H1 (cell line): Measurements from ENCODE around the gene UBE2V1. TPM values are rescaled to one million over a fixed set of nuclear protein-coding genes. Genes with fewer than 3 reads are reported as not detected.

Experiments
- CTCF ChIA-PET: fragments of 300-600 bp; sonication (Branson Sonifier 250); formaldehyde crosslinking; loops from one replicate; lab custom pipeline; 2021; ENCODE audit not compliant: partially characterized antibody; lab: Charles Lee
- POLR2A ChIA-PET: fragments of 300-600 bp; sonication (Branson Sonifier 250); formaldehyde crosslinking; loops from one replicate; lab custom pipeline; 2021; ENCODE audit warnings: inconsistent platforms; ENCODE audit not compliant: partially characterized antibody; lab: Charles Lee
- DNase-seq, 2 experiments: peaks; one replicate each; pipeline versions ENCODE4 v3.0.0 to v3.0.0-alpha.2; 2010 to 2022; ENCODE audit warnings: low spot score in 2 of 2, low read depth in 1 of 2, mixed read lengths in 1 of 2
- FAIRE-seq: peaks from 2 replicates; lab custom pipeline; 2011; peaks lifted over from hg19 to GRCh38; lab: Jason Lieb, UNC
- H2AFZ ChIP-seq: 2 replicates; pipeline ENCODE4 v1.8.1; 2012; ENCODE audit warnings: low read length, inconsistent platforms
- H2AK5ac ChIP-seq: 2 replicates; pipeline ENCODE4 v1.6.1; 2013; ENCODE audit warnings: low read depth, low read length
- H2BK120ac ChIP-seq: replicated peaks from 2 replicates; pipeline ENCODE3; 2013; ENCODE audit warnings: low read depth, low read length, inconsistent platforms
- H2BK12ac ChIP-seq: 2 replicates; pipeline ENCODE4 v1.6.1; 2013; ENCODE audit warnings: low read depth, low read length
- H2BK15ac ChIP-seq: 2 replicates; pipeline ENCODE4 v1.6.1; 2013; ENCODE audit warnings: low read length
- H2BK20ac ChIP-seq: 2 replicates; pipeline ENCODE4 v1.6.1; 2013; ENCODE audit warnings: low read length
- H2BK5ac ChIP-seq: 2 replicates; pipeline ENCODE4 v1.6.1; 2013; ENCODE audit warnings: low read depth, low read length
- H3K14ac ChIP-seq: 2 replicates; pipeline ENCODE4 v1.6.1; 2013; ENCODE audit warnings: inconsistent platforms; ENCODE audit not compliant: insufficient read length
- H3K18ac ChIP-seq: 2 replicates; pipeline ENCODE4 v1.6.1; 2013; ENCODE audit warnings: low read length; ENCODE audit errors: extremely low read depth
- H3K23ac ChIP-seq: 2 replicates; pipeline ENCODE4 v1.6.1; 2013; ENCODE audit warnings: inconsistent platforms; ENCODE audit not compliant: insufficient read length
- H3K23me2 ChIP-seq: 2 replicates; pipeline ENCODE4 v1.6.1; 2013; ENCODE audit warnings: low read depth, low read length
- H3K27ac ChIP-seq: 2 replicates; pipeline ENCODE4 v1.6.1; 2011; ENCODE audit warnings: low read depth, low read length, inconsistent platforms
- H3K27me3 ChIP-seq, 4 experiments: replicated peaks in 1 of 4; 1 replicate in 1 of 4; 2 replicates in 3 of 4; pipeline versions ENCODE4 v1.6.1 to v1.8.1; 2011 to 2013; ENCODE audit warnings: low read length in 3 of 4, mild to moderate bottlenecking in 3 of 4, inconsistent platforms in 2 of 4, mixed read lengths in 2 of 4, moderate library complexity in 1 of 4; ENCODE audit not compliant: control insufficient read depth in 3 of 4, insufficient read depth in 3 of 4; ENCODE audit errors: extremely low read depth in 1 of 4
- H3K36me3 ChIP-seq, 4 experiments: 2 replicates each; pipeline versions ENCODE4 v1.6.1 to v1.8.1; 2011 to 2013; ENCODE audit warnings: mild to moderate bottlenecking in 4 of 4, low read length in 3 of 4, moderate library complexity in 2 of 4, control low read depth in 1 of 4, inconsistent platforms in 1 of 4; ENCODE audit not compliant: insufficient read depth in 4 of 4, control insufficient read depth in 2 of 4
- H3K4ac ChIP-seq: replicated peaks from 2 replicates; pipeline ENCODE3; 2013; ENCODE audit warnings: low read length, low read depth, mixed read lengths, inconsistent platforms; ENCODE audit not compliant: insufficient read length
- H3K4me1 ChIP-seq, 4 experiments: replicated peaks in 1 of 4; 1 replicate in 1 of 4; 2 replicates in 3 of 4; pipeline versions ENCODE4 v1.6.1 to v1.8.1; 2011 to 2013; ENCODE audit warnings: low read length in 3 of 4, inconsistent platforms in 2 of 4, mixed read lengths in 1 of 4; ENCODE audit not compliant: insufficient read depth in 4 of 4, control insufficient read depth in 3 of 4
- H3K4me2 ChIP-seq, 2 experiments: 2 replicates each; pipeline versions ENCODE4 v1.6.1 to v1.8.1; 2011 to 2013; ENCODE audit warnings: low read depth in 2 of 2, low read length in 2 of 2, control low read depth in 1 of 2, inconsistent platforms in 1 of 2, mild to moderate bottlenecking in 1 of 2; ENCODE audit not compliant: insufficient read depth in 1 of 2
- H3K4me3 ChIP-seq, 4 experiments: fragments of 200-600, 300-600 bp in 1 of 4; sonication (generic), shearing (Covaris generic), sonication (Bioruptor Twin) in 1 of 4; 2 replicates each; pipeline versions ENCODE4 v1.5.1 to v1.8.1; 2011 to 2016; ENCODE audit warnings: low read length in 4 of 4, low read depth in 3 of 4, control low read depth in 2 of 4, inconsistent platforms in 2 of 4, mild to moderate bottlenecking in 2 of 4, mixed read lengths in 1 of 4, moderate library complexity in 1 of 4; ENCODE audit not compliant: insufficient read depth in 2 of 4; ENCODE audit errors: extremely low read depth in 1 of 4
- H3K56ac ChIP-seq: replicated peaks from 2 replicates; pipeline ENCODE3; 2013; ENCODE audit warnings: low read depth, mild to moderate bottlenecking, mixed read lengths, low read length, inconsistent platforms; ENCODE audit not compliant: insufficient read length
- H3K79me1 ChIP-seq: 2 replicates; pipeline ENCODE4 v1.6.1; 2013; ENCODE audit warnings: low read depth, low read length, control low read depth
- H3K79me2 ChIP-seq, 2 experiments: 2 replicates each; pipeline versions ENCODE4 v1.6.1 to v1.8.1; 2012 to 2013; ENCODE audit warnings: low read length in 2 of 2, mild to moderate bottlenecking in 2 of 2, inconsistent platforms in 1 of 2; ENCODE audit not compliant: insufficient read depth in 2 of 2, control insufficient read depth in 1 of 2
- H3K9ac ChIP-seq, 4 experiments: replicated peaks in 1 of 4; 1 replicate in 1 of 4; 2 replicates in 3 of 4; pipeline versions ENCODE4 v1.6.1 to v1.8.1; 2011 to 2013; ENCODE audit warnings: low read depth in 3 of 4, low read length in 3 of 4, control low read depth in 2 of 4, mild to moderate bottlenecking in 2 of 4, moderate library complexity in 2 of 4, inconsistent platforms in 1 of 4; ENCODE audit errors: extremely low read depth in 1 of 4
- H3K9me3 ChIP-seq, 2 experiments: 2 replicates each; pipeline versions ENCODE4 v1.6.1 to v1.8.1; 2012 to 2013; ENCODE audit warnings: mild to moderate bottlenecking in 2 of 2, moderate library complexity in 2 of 2, control low read depth in 1 of 2, inconsistent platforms in 1 of 2, low read depth in 1 of 2, low read length in 1 of 2, mixed read lengths in 1 of 2; ENCODE audit not compliant: insufficient read depth in 2 of 2
- H4K20me1 ChIP-seq, 2 experiments: replicated peaks in 1 of 2; 2 replicates each; pipeline versions ENCODE3 to v1.8.1; 2011 to 2013; ENCODE audit warnings: inconsistent platforms in 2 of 2, low read length in 2 of 2, mild to moderate bottlenecking in 1 of 2; ENCODE audit not compliant: insufficient read depth in 2 of 2, control insufficient read depth in 1 of 2
- H4K5ac ChIP-seq: 2 replicates; pipeline ENCODE4 v1.6.1; 2013; ENCODE audit warnings: low read length, low read depth, mixed read lengths, inconsistent platforms; ENCODE audit not compliant: insufficient read length
- H4K8ac ChIP-seq: 2 replicates; pipeline ENCODE4 v1.8.0; 2013; ENCODE audit warnings: mild to moderate bottlenecking, moderate library complexity, low read length, inconsistent platforms; ENCODE audit not compliant: insufficient read depth; ENCODE audit errors: extremely low read depth
- H4K91ac ChIP-seq: replicated peaks from 2 replicates; pipeline ENCODE3; 2013; ENCODE audit warnings: low read length, mixed read lengths, inconsistent platforms; ENCODE audit not compliant: insufficient read length
- MAX ChIP-seq: IDR thresholded peaks from 2 replicates; pipeline ENCODE4 v1.6.1; 2012; ENCODE audit warnings: inconsistent platforms
- WGBS, 2 experiments: shearing (Covaris generic) in 1 of 2; methylation state at CpG; one replicate each; pipeline versions ENCODE4 v1.1.6 to v1.1.7; 2013 to 2015; ENCODE audit warnings: low lambda C conversion rate in 2 of 2, mixed read lengths in 2 of 2, inconsistent platforms in 1 of 2, low coverage in 1 of 2, missing lambda C conversion rate in 1 of 2; ENCODE audit not compliant: insufficient replicate concordance in 2 of 2, insufficient coverage in 1 of 2, insufficient read length in 1 of 2; ENCODE audit errors: extremely low coverage in 1 of 2, missing lambda C conversion rate in 1 of 2; 5-methylcytosine and 5-hydroxymethylcytosine counted together
- polyA plus RNA-seq, 7 experiments: library from polyadenylated mRNA; depleted of rRNA in 3 of 7; stranded (reverse) in 5 of 7; unstranded in 2 of 7; fragments of >200 nt in 5 of 7; fragments of 200-250 nt in 2 of 7; gene quantifications; 1 replicate in 5 of 7; 2 replicates in 1 of 7; 4 replicates in 1 of 7; pipeline versions ENCODE4 v1.2.1 to v1.2.3, GENCODE V29; 2011 to 2013; ENCODE audit warnings: missing spikeins in 2 of 7, mixed read lengths in 2 of 7
- total RNA-seq: library from RNA; stranded (reverse); fragmentation: NEBNext Ultra II Directional; extraction: Animal tissue kit (Norgen Biotek cat#: 25700); gene quantifications from 2 replicates; pipeline ENCODE4 v1.2.1, GENCODE V29; 2021

UBE2V1 gene
- total and polyA plus RNA-seq, 2 of the 8 experiments (the other 6 are each of a cell fraction or from before 2014, with no cell fraction given): 141 to 184 TPM

- Histone ChIP-seq H4K20me1 (peaks cover 3 to 25% of the 10 kb centered on the region in 2 experiments), H2AK5ac (no peak overlapping the region), H3K4ac (no peak overlapping the region), H3K36me3 (peaks cover 6 to 40% (median 22%) of the 10 kb centered on the region in 4 experiments; a peak in 5 of 8 replicates), H3K18ac (no peak overlapping the region), H2BK20ac (no peak overlapping the region), H2BK15ac (no peak overlapping the region), H2AFZ (no peak overlapping the region), H3K4me1 (no peaks in the 10 kb centered on the region), H2BK12ac (no peak overlapping the region), H3K56ac (no peak overlapping the region), H4K91ac (no peak overlapping the region), H3K27ac (no peak overlapping the region; the same call in 1 of the 2 replicates), H3K23ac (no peak overlapping the region), H3K9me3 (no peaks in the 10 kb centered on the region), H3K79me1 (peaks cover 8% of the 10 kb centered on the region), H3K14ac (no peak overlapping the region), H2BK120ac (no peak overlapping the region), H4K8ac (no peak overlapping the region), H3K23me2 (no peaks in the 10 kb centered on the region), H2BK5ac (no peak overlapping the region; the same call in 1 of the 2 replicates), H3K79me2 (no peaks in the 10 kb centered on the region), H3K4me2 (no peak overlapping the region), H3K4me3 (no peak overlapping the region), H3K27me3 (no peaks in the 10 kb centered on the region), H3K9ac (no peak overlapping the region), H4K5ac (no peak overlapping the region)
- 92% methylated on average over 4 of the region's 4 CpGs; no CpG with 5 or more reads in 1 of the 2 experiments for WGBS, 2 experiments
- TF ChIP-seq MAX: no peak
- no peak for DNase-seq
- POLR2A ChIA-PET: interaction anchor here (1.0 to 1.1 kb wide), 2 partner anchors 21 to 23 kb away, joined by 3 to 5 read pairs; partner anchors contain the start of gene PEDS1
- no peak for FAIRE-seq
- CTCF ChIA-PET: interaction anchor here (1.3 to 8.5 kb wide), 4 partner anchors 9 to 38 kb away, joined by 3 to 92 read pairs (median 9); no protein-coding TSS in a partner anchor
Observed at GRCh38 chr20:50130995-50131394, 18.0 kb upstream of the UBE2V1 start.
